CD4-positive, alpha-beta T cell treated with Interleukin-15 for 4 hours (primary cell): ENCODE measurements around the gene CDH16.
"Not testable (repeated sequence)": the region's sequence is repeated elsewhere in the genome, so short reads cannot be mapped to it uniquely, and the experiment has no call there.

ENCODE experiments used
- DNase-seq: peaks from one replicate; pipeline ENCODE4 v3.0.0-alpha.2; 2020; ENCODE audit warnings: low spot score

The CDH16 gene

GRCh38 chr16:66871363-66871762 lies 47.3 kb downstream of the CDH16 start:
- DNase-seq = not testable (repeated sequence)

GRCh38 chr16:66869424-66869823 lies 49.3 kb downstream of the CDH16 start:
- DNase-seq = no peak

GRCh38 chr16:66863707-66864106 lies 55.0 kb downstream of the CDH16 start:
- no peak for DNase-seq

GRCh38 chr16:66862023-66862520 lies 56.6 kb downstream of the CDH16 start:
- no peak for DNase-seq

GRCh38 chr16:66859397-66860068 lies 59.2 kb downstream of the CDH16 start:
- DNase-seq = no peak

- no peak for DNase-seq
These were observed 59.8 kb downstream of the CDH16 start for GRCh38 chr16:66858740-66859396.
